K562 (cell line): ENCODE results near the gene GEMIN7. TPM values are rescaled to one million over a fixed set of nuclear protein-coding genes. Genes with fewer than 3 reads are reported as not detected.

Experiments
- ADNP ChIP-seq: fragments of 200-800 bp; sonication (Bioruptor generic); IDR thresholded peaks from 2 replicates; pipeline ENCODE4 v1.6.1; 2016; ENCODE audit warnings: missing genetic modification characterization, missing compliant biosample characterization
- CBFB ChIP-seq: sonication (generic); formaldehyde crosslinking; IDR thresholded peaks from 2 replicates; pipeline ENCODE4 v1.4.0; 2020; ENCODE audit warnings: mild to moderate bottlenecking, missing genetic modification reagents
- CTCF ChIP-seq, 3 experiments: IDR thresholded peaks in 2 of 3; conservative IDR thresholded peaks in 1 of 3; 2 replicates each; pipeline ENCODE4 v1.5.1; 2011 to 2012; ENCODE audit warnings: low read length in 3 of 3, mild to moderate bottlenecking in 3 of 3, control low read depth in 2 of 3, improper control_type of control experiment in 1 of 3, inconsistent platforms in 1 of 3, low read depth in 1 of 3, mixed read lengths in 1 of 3, moderate library complexity in 1 of 3; ENCODE audit not compliant: insufficient read depth in 2 of 3
- GTF2E2 ChIP-seq: fragments of 200-800 bp; sonication (Bioruptor generic); IDR thresholded peaks from 2 replicates; pipeline ENCODE4 v1.6.1; 2016; ENCODE audit warnings: missing genetic modification characterization, missing compliant biosample characterization
- KHSRP ChIP-seq: fragments of 450-650 bp; IDR thresholded peaks from 2 replicates; pipeline ENCODE4 v1.6.1; 2017
- MBD1 ChIP-seq: fragments of 250-450 bp; sonication (Bioruptor Pico); IDR thresholded peaks from 2 replicates; pipeline ENCODE4 v1.8.0; 2022; ENCODE audit warnings: inconsistent platforms
- PHF8 ChIP-seq: fragments of 200-600 bp; sonication (generic); IDR thresholded peaks from 2 replicates; pipeline ENCODE4 v1.6.1; 2012; ENCODE audit warnings: mixed run types, mild to moderate bottlenecking, inconsistent platforms, low read length, moderate library complexity, borderline replicate concordance
- PPARD ChIP-seq: fragments of 250-450 bp; sonication (Bioruptor Pico); IDR thresholded peaks from 2 replicates; pipeline ENCODE4 v1.8.0; 2022; ENCODE audit warnings: inconsistent platforms, mild to moderate bottlenecking, moderate library complexity
- SMAD3 ChIP-seq: fragments of 450-650 bp; formaldehyde crosslinking; conservative IDR thresholded peaks from 2 replicates; pipeline ENCODE4 v1.4.0; 2020; ENCODE audit warnings: mild to moderate bottlenecking
- ZNF140 ChIP-seq: fragments of 250-450 bp; sonication (Bioruptor Pico); IDR thresholded peaks from 2 replicates; pipeline ENCODE4 v1.8.0; 2021; ENCODE audit warnings: moderate library complexity, mild to moderate bottlenecking, inconsistent platforms
- ZNF3 ChIP-seq: fragments of 250-450 bp; sonication (Bioruptor Pico); IDR thresholded peaks from 2 replicates; pipeline ENCODE4 v1.5.0; 2021; ENCODE audit warnings: mild to moderate bottlenecking, moderate library complexity
- ZZZ3 ChIP-seq: fragments of 450-650 bp; IDR thresholded peaks from 2 replicates; pipeline ENCODE4 v1.6.1; 2016; ENCODE audit warnings: antibody characterized with exemption, mild to moderate bottlenecking, moderate library complexity
- polyA plus RNA-seq, 8 experiments: library from polyadenylated mRNA; depleted of rRNA in 4 of 8; stranded (reverse) in 5 of 8; unstranded in 3 of 8; fragments of >200 nt; fragmentation: Nextera tagmentation in 2 of 8; fragmentation: Illumina TruSeq in 1 of 8; extraction: Ambion mirVana in 2 of 8; extraction: Trizol in 1 of 8; gene quantifications; 2 replicates each; pipeline versions ENCODE4 v1.2.1 to v1.2.3, GENCODE V29; 2011 to 2014; ENCODE audit warnings: inconsistent platforms in 1 of 8, missing spikeins in 1 of 8
- total RNA-seq, 7 experiments: library from RNA; depleted of rRNA in 6 of 7; stranded (reverse); fragments of >200 nt in 6 of 7; fragmentation: Illumina TruSeq in 2 of 7; extraction: Trizol in 2 of 7; gene quantifications; 2 replicates each; pipeline versions ENCODE4 v1.2.1 to v1.2.3, GENCODE V29; 2011 to 2021; ENCODE audit warnings: low replicate concordance in 1 of 7

GEMIN7 gene
- total and polyA plus RNA-seq, 9 of the 15 experiments (the other 6 are each of a cell fraction or from before 2014, with no cell fraction given): 23.1 to 124 (median 54.9) TPM

- TF ChIP-seq SMAD3 (CRISPR knock-in tag) (no peak), MBD1 (CRISPR knock-in tag) (no peak), KHSRP (no peak), ADNP (0 out of 2 replicates have a peak, but pooled peaks have one; percentile 57), PPARD (CRISPR knock-in tag) (no peak), PHF8 (no peak), ZNF140 (CRISPR knock-in tag) (no peak), ZZZ3 (no peak), GTF2E2 (tag) (no peak), CTCF (IDR thresholded peaks at IDR 0.05 in 2 of 3, conservative IDR thresholded peaks at IDR 0.05 in 1 of 3; ENCODE audit: insufficient read depth in 2 of 3, low read depth in 1 of 3, low read length in 3 of 3) (0 out of 6 replicates have a peak, but pooled peaks of 1 of the 3 experiments have one; percentile 22), CBFB (CRISPR knock-in tag) (peak; percentile 85; the same call in 1 of the 2 replicates), ZNF3 (CRISPR knock-in tag) (no peak)
Measured at GRCh38 chr19:45078390-45079062, 534 bp upstream of the GEMIN7 start (continued).
